Activated CD4-positive, alpha-beta memory T cell treated with anti-CD3 and anti-CD28 coated beads for 36 hours (primary cell): ENCODE measurements around the gene PITPNC1. TPM values are rescaled to one million over a fixed set of nuclear protein-coding genes. Genes with fewer than 3 reads are reported as not detected.

Source experiments
- CTCF ChIA-PET: fragments of 350-600 bp; sonication (Branson Sonifier 250); formaldehyde crosslinking; loops from one replicate; lab custom pipeline; 2021; ENCODE audit warnings: antibody characterized with exemption, inconsistent platforms; lab: Charles Lee
- POLR2A ChIA-PET: fragments of 350-600 bp; sonication (Branson Sonifier 250); formaldehyde crosslinking; loops from one replicate; lab custom pipeline; 2021; ENCODE audit warnings: antibody characterized with exemption; lab: Charles Lee
- DNase-seq: peaks from one replicate; pipeline ENCODE4 v3.0.0-alpha.2; 2020
- H3K27ac Mint-ChIP-seq: one replicate; pipeline ENCODE4 v1.8.0; 2021; ENCODE audit warnings: mixed read lengths
- H3K27me3 Mint-ChIP-seq: one replicate; pipeline ENCODE4 v1.8.0; 2021; ENCODE audit warnings: mixed read lengths
- H3K36me3 Mint-ChIP-seq: one replicate; pipeline ENCODE4 v1.8.0; 2021; ENCODE audit warnings: mixed read lengths
- H3K4me1 Mint-ChIP-seq: one replicate; pipeline ENCODE4 v1.8.0; 2021; ENCODE audit warnings: low read depth, mixed read lengths
- H3K4me3 Mint-ChIP-seq: one replicate; pipeline ENCODE4 v1.8.0; 2021; ENCODE audit warnings: mild to moderate bottlenecking, mixed read lengths
- H3K9me3 Mint-ChIP-seq: one replicate; pipeline ENCODE4 v1.8.0; 2021; ENCODE audit warnings: mixed read lengths
- intact Hi-C: fragments of 100-400 bp; cut with micrococcal nuclease; formaldehyde crosslinking; loops from one replicate; pipeline ENCODE4 v1.15.1; 2023
- total RNA-seq, 2 experiments: library from RNA; stranded (reverse); gene quantifications; one replicate each; pipeline ENCODE4 v1.2.3, GENCODE V29; 2021

The PITPNC1 gene
- total RNA-seq, 2 experiments from 2014 or later, result 35.7 to 37.3 TPM

GRCh38 chr17:67353929-67354574 lies 23.0 kb upstream of the PITPNC1 start:
- Mint-ChIP-seq H3K36me3 (peaks cover 49% of the 10 kb centered on the region), H3K4me1 (peaks cover 18% of the 10 kb centered on the region), H3K27me3 (no peaks in the 10 kb centered on the region), H3K27ac (no peak overlapping the region), H3K9me3 (no peaks in the 10 kb centered on the region), H3K4me3 (no peak overlapping the region)
- DNase-seq, result no peak
- intact Hi-C loops, result no loop called here
- ChIA-PET POLR2A (interaction anchor here (0.6 kb wide), 1 partner anchor 82 kb away, joined by 3 read pairs; no protein-coding TSS in a partner anchor), CTCF (interaction anchor here (1.1 to 1.8 kb wide), 2 partner anchors 22 to 25 kb away, joined by 4 read pairs; no protein-coding TSS in a partner anchor)

- H3K27ac Mint-ChIP-seq, result peak overlapping the region; percentile 88
- H3K4me3 Mint-ChIP-seq, result peak overlapping the region; percentile 60
- intact Hi-C loops, result loop anchor here (5.0 kb wide), 1 partner anchor 116 kb away; no protein-coding TSS in a partner anchor
- H3K36me3 Mint-ChIP-seq, result peaks cover 63% of the 10 kb centered on the region
- no peaks in the 10 kb centered on the region for H3K27me3 Mint-ChIP-seq
- no peak for DNase-seq
- H3K9me3 Mint-ChIP-seq, result no peaks in the 10 kb centered on the region
- ChIA-PET POLR2A (interaction anchor here (0.7 to 1.0 kb wide), 2 partner anchors 82 to 117 kb away, joined by 3 read pairs; no protein-coding TSS in a partner anchor), CTCF (interaction anchor here (1.7 to 2.1 kb wide), 2 partner anchors 17 to 119 kb away, joined by 4 to 15 read pairs; no protein-coding TSS in a partner anchor)
- H3K4me1 Mint-ChIP-seq, result peaks cover 57% of the 10 kb centered on the region
These were observed 18.5 kb upstream of the PITPNC1 start for GRCh38 chr17:67358612-67359011.

- Mint-ChIP-seq H3K9me3 (no peaks in the 10 kb centered on the region), H3K36me3 (peaks cover 64% of the 10 kb centered on the region), H3K4me1 (peaks cover 67% of the 10 kb centered on the region), H3K27me3 (no peaks in the 10 kb centered on the region), H3K4me3 (peak overlapping the region; percentile 65), H3K27ac (peak overlapping the region; percentile 80)
- DNase-seq, result peak; percentile 74
- CTCF ChIA-PET, result interaction anchor here (0.6 to 2.9 kb wide), 8 partner anchors 9 to 269 kb away, joined by 3 to 15 read pairs (median 4); no protein-coding TSS in a partner anchor
- intact Hi-C loops, result loop anchor here (1.0 to 5.0 kb wide), 2 partner anchors 17 to 118 kb away; partner anchors contain the start of gene PITPNC1
- POLR2A ChIA-PET, result interaction anchor here (1.2 kb wide), 1 partner anchor 18 kb away, joined by 3 read pairs; no protein-coding TSS in a partner anchor
These were observed 16.9 kb upstream of the PITPNC1 start for GRCh38 chr17:67359960-67360791.

GRCh38 chr17:67360880-67361279 lies 16.2 kb upstream of the PITPNC1 start:
- no peaks in the 10 kb centered on the region for H3K9me3 Mint-ChIP-seq
- CTCF ChIA-PET, result interaction anchor here (1.0 to 6.6 kb wide), 3 partner anchors 14 to 114 kb away, joined by 3 to 39 read pairs (median 10); no protein-coding TSS in a partner anchor
- intact Hi-C loops, result loop anchor here (1.0 kb wide), 1 partner anchor 16 kb away; the partner anchor contains the start of gene PITPNC1
- no peaks in the 10 kb centered on the region for H3K27me3 Mint-ChIP-seq
- peaks cover 64% of the 10 kb centered on the region for H3K36me3 Mint-ChIP-seq
- POLR2A ChIA-PET, result no interaction called here
- H3K27ac Mint-ChIP-seq, result peak overlapping the region; percentile 80
- H3K4me3 Mint-ChIP-seq, result peak overlapping the region; percentile 65
- peaks cover 72% of the 10 kb centered on the region for H3K4me1 Mint-ChIP-seq
- no peak for DNase-seq

- Mint-ChIP-seq H3K4me3 (peak overlapping the region; percentile 39), H3K4me1 (peaks cover 75% of the 10 kb centered on the region), H3K27ac (peak overlapping the region; percentile 64), H3K36me3 (peaks cover 58% of the 10 kb centered on the region), H3K27me3 (no peaks in the 10 kb centered on the region), H3K9me3 (no peaks in the 10 kb centered on the region)
- DNase-seq, result peak; percentile 51
- intact Hi-C loops, result no loop called here
- ChIA-PET POLR2A (interaction anchor here (1.2 kb wide), 1 partner anchor 15 kb away, joined by 4 read pairs; the partner anchor contains the start of gene PITPNC1), CTCF (interaction anchor here (1.2 to 6.6 kb wide), 3 partner anchors 13 to 113 kb away, joined by 3 to 39 read pairs (median 10); no protein-coding TSS in a partner anchor)
These were observed 14.9 kb upstream of the PITPNC1 start for GRCh38 chr17:67362173-67362572.

GRCh38 chr17:67364847-67365737 lies 12.0 kb upstream of the PITPNC1 start:
- peaks cover 59% of the 10 kb centered on the region for H3K4me1 Mint-ChIP-seq
- intact Hi-C loops, result loop anchor here (2.0 kb wide), 2 partner anchors 58 to 462 kb away; no protein-coding TSS in a partner anchor
- no peaks in the 10 kb centered on the region for H3K27me3 Mint-ChIP-seq
- POLR2A ChIA-PET, result interaction anchor here (0.6 to 4.1 kb wide), 14 partner anchors 8 to 375 kb away, joined by 3 to 37 read pairs (median 4); partner anchors contain the start of genes HELZ and PITPNC1
- no peaks in the 10 kb centered on the region for H3K9me3 Mint-ChIP-seq
- H3K4me3 Mint-ChIP-seq, result peak overlapping the region; percentile 95
- CTCF ChIA-PET, result interaction anchor here (0.6 to 6.6 kb wide), 9 partner anchors 10 to 353 kb away, joined by 3 to 39 read pairs (median 5); partner anchors contain the start of genes NOL11 and PITPNC1
- peak; percentile 43 for DNase-seq
- H3K36me3 Mint-ChIP-seq, result peaks cover 48% of the 10 kb centered on the region
- H3K27ac Mint-ChIP-seq, result peak overlapping the region; percentile 98

- intact Hi-C loops, result loop anchor here (1.0 to 2.0 kb wide), 4 partner anchors 12 to 461 kb away; partner anchors contain the start of gene PITPNC1
- H3K27ac Mint-ChIP-seq, result peak overlapping the region; percentile 98
- peaks cover 52% of the 10 kb centered on the region for H3K4me1 Mint-ChIP-seq
- ChIA-PET POLR2A (interaction anchor here (0.7 to 4.1 kb wide), 13 partner anchors 9 to 353 kb away, joined by 3 to 37 read pairs (median 4); partner anchors contain the start of genes HELZ and PITPNC1), CTCF (interaction anchor here (0.7 to 6.6 kb wide), 8 partner anchors 9 to 353 kb away, joined by 3 to 39 read pairs (median 4); partner anchors contain the start of genes NOL11 and PITPNC1)
- H3K9me3 Mint-ChIP-seq, result no peaks in the 10 kb centered on the region
- H3K27me3 Mint-ChIP-seq, result no peaks in the 10 kb centered on the region
- peak; percentile 59 for DNase-seq
- peak overlapping the region; percentile 95 for H3K4me3 Mint-ChIP-seq
- H3K36me3 Mint-ChIP-seq, result peaks cover 42% of the 10 kb centered on the region
These were observed 11.3 kb upstream of the PITPNC1 start for GRCh38 chr17:67365738-67366192.

- intact Hi-C loops, result loop anchor here (1.0 kb wide), 2 partner anchors 11 to 24 kb away; partner anchors contain the start of gene PITPNC1
- Mint-ChIP-seq H3K36me3 (peaks cover 37% of the 10 kb centered on the region), H3K4me1 (peaks cover 45% of the 10 kb centered on the region)
These were observed 10.6 kb upstream of the PITPNC1 start, which contains the start of gene PSMD12 for GRCh38 chr17:67366193-67367157. TSS of gene PSMD12 (minus strand) at chr17:67366577. CDS start at chr17:67366519, 58 bp downstream.

GRCh38 chr17:67369676-67370075 lies 7.4 kb upstream of the PITPNC1 start:
- no peak overlapping the region for H3K27ac Mint-ChIP-seq
- no peaks in the 10 kb centered on the region for H3K9me3 Mint-ChIP-seq
- H3K36me3 Mint-ChIP-seq, result peaks cover 13% of the 10 kb centered on the region
- H3K4me3 Mint-ChIP-seq, result no peak overlapping the region
- ChIA-PET POLR2A (no interaction called here), CTCF (interaction anchor here (0.7 to 1.3 kb wide), 3 partner anchors 9 to 106 kb away, joined by 3 to 6 read pairs (median 4); no protein-coding TSS in a partner anchor)
- H3K27me3 Mint-ChIP-seq, result no peaks in the 10 kb centered on the region
- intact Hi-C loops, result no loop called here
- H3K4me1 Mint-ChIP-seq, result peaks cover 24% of the 10 kb centered on the region
- DNase-seq, result no peak

More at GRCh38 chr17:67366193-67367157, 10.6 kb upstream of the PITPNC1 start, which contains the start of gene PSMD12:
- no peaks in the 10 kb centered on the region for H3K27me3 Mint-ChIP-seq
- H3K4me3 Mint-ChIP-seq, result peak within 1 kb of the TSS; percentile 95
- no peaks in the 10 kb centered on the region for H3K9me3 Mint-ChIP-seq
- H3K27ac Mint-ChIP-seq, result peak within 1 kb of the TSS; percentile 98
- POLR2A ChIA-PET, result interaction anchor here (0.7 to 4.1 kb wide), 14 partner anchors 9 to 352 kb away, joined by 3 to 37 read pairs (median 4); partner anchors contain the start of gene PITPNC1
- CTCF ChIA-PET, result interaction anchor here (0.7 to 6.6 kb wide), 5 partner anchors 8 to 109 kb away, joined by 3 to 39 read pairs (median 4); partner anchors contain the start of gene PITPNC1
- peak; percentile 96 for DNase-seq
